Activated CD8-positive, alpha-beta memory T cell treated with anti-CD3 and anti-CD28 coated beads for 4 hours (primary cell): Measurements from ENCODE around the gene NMNAT1.
"Not testable (repeated sequence)": the region's sequence is repeated elsewhere in the genome, so short reads cannot be mapped to it uniquely, and the experiment has no call there.

Experiments used
- DNase-seq, 2 donors: peaks; one replicate each; pipeline ENCODE4 v3.0.0-alpha.2; 2020; ENCODE audit warnings: low read depth in 2 of 2

The NMNAT1 gene

GRCh38 chr1:10019561-10019960 is 76.3 kb downstream of the NMNAT1 start:
- no peak for DNase-seq

GRCh38 chr1:10020086-10020485 is 76.8 kb downstream of the NMNAT1 start:
- DNase-seq = no peak

- DNase-seq = not testable (repeated sequence)
These were observed 77.4 kb downstream of the NMNAT1 start for GRCh38 chr1:10020678-10021077.

- DNase-seq = not testable (repeated sequence)
These were observed 78.7 kb downstream of the NMNAT1 start for GRCh38 chr1:10021992-10022391.

GRCh38 chr1:10022656-10023055 is 79.4 kb downstream of the NMNAT1 start:
- DNase-seq = no peak

GRCh38 chr1:10025354-10025753 is 82.1 kb downstream of the NMNAT1 start:
- DNase-seq = no peak

GRCh38 chr1:10027027-10027426 is 83.8 kb downstream of the NMNAT1 start:
- DNase-seq = no peak

GRCh38 chr1:10028956-10029500 is 85.8 kb downstream of the NMNAT1 start:
- not testable (repeated sequence) for DNase-seq

- DNase-seq = no peak
These were observed 88.2 kb downstream of the NMNAT1 start for GRCh38 chr1:10031461-10031860.

- peak; percentile 96 to 97 for DNase-seq
These were observed 89.5 kb downstream of the NMNAT1 start, which contains the start of gene UBE4B for GRCh38 chr1:10032590-10033358. TSS of gene UBE4B (plus strand) at chr1:10032958. CDS start at chr1:10033671, 713 bp downstream.

GRCh38 chr1:10033359-10033845 is 90.1 kb downstream of the NMNAT1 start:
- DNase-seq = no peak
